ENCODE data around the gene C1orf210.

DNA sequence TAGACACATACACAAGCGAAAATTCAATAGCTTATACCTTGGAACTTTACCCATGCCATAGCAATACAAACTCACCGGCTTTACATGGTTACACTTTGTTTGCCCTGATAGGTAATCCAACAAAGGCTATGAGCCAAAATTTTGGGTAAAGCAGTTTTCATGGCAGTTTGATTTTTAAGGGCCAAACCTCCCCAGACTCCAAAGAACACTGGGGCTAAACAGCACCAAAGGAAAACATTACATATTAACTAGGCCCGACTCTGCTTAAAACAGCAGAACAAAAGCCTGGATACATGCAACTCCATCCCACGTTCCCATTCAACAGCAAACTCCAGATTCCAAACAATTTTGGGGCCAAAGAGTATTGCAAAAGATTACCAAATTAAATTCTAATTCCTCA is 19.9 kb downstream of the C1orf210 start:
- TF ChIP-seq, protein P1, sequence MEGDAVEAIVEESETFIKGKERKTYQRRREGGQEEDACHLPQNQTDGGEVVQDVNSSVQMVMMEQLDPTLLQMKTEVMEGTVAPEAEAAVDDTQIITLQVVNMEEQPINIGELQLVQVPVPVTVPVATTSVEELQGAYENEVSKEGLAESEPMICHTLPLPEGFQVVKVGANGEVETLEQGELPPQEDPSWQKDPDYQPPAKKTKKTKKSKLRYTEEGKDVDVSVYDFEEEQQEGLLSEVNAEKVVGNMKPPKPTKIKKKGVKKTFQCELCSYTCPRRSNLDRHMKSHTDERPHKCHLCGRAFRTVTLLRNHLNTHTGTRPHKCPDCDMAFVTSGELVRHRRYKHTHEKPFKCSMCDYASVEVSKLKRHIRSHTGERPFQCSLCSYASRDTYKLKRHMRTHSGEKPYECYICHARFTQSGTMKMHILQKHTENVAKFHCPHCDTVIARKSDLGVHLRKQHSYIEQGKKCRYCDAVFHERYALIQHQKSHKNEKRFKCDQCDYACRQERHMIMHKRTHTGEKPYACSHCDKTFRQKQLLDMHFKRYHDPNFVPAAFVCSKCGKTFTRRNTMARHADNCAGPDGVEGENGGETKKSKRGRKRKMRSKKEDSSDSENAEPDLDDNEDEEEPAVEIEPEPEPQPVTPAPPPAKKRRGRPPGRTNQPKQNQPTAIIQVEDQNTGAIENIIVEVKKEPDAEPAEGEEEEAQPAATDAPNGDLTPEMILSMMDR (conservative IDR thresholded peaks at IDR 0.05 in 1 of 2, IDR thresholded peaks at IDR 0.05 in 1 of 2; ENCODE audit: extremely low read depth in 1 of 2, insufficient read depth in 1 of 2, low read depth in 1 of 2, low read length in 2 of 2): no peak
- no peak for TF ChIP-seq EZH2 (IDR thresholded peaks at IDR 0.05; ENCODE audit: borderline replicate concordance, low read length)
